ENCODE measurements around the gene ZFHX3.
A peak's percentile ranks its signal among the peaks of the same experiment; 100 is the strongest.

The ZFHX3 gene

GRCh38 chr16:72807245-72807644, 240.7 kb downstream of the ZFHX3 start:
- no peak for DNase-seq

DNA sequence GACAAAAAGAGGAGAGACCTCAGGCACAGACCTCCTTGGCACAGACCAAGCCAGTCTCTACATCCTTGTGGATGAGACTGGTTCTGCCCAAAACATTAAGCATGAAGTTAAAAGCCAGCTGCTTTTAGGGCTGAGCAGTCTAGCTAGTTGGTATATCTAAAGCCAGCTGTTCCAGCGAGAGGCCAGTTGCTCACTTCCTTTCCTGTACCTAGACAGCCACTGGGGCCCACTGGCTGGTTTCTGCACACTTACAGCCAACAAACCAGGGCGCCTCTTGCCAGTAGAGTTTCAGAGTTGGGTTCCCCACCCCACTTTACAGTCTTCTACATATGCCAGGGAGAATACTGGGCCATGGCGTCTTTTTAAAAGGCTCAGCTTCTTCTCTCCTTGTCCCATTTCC, 242.4 kb downstream of the ZFHX3 start:
- no peak for DNase-seq

DNA sequence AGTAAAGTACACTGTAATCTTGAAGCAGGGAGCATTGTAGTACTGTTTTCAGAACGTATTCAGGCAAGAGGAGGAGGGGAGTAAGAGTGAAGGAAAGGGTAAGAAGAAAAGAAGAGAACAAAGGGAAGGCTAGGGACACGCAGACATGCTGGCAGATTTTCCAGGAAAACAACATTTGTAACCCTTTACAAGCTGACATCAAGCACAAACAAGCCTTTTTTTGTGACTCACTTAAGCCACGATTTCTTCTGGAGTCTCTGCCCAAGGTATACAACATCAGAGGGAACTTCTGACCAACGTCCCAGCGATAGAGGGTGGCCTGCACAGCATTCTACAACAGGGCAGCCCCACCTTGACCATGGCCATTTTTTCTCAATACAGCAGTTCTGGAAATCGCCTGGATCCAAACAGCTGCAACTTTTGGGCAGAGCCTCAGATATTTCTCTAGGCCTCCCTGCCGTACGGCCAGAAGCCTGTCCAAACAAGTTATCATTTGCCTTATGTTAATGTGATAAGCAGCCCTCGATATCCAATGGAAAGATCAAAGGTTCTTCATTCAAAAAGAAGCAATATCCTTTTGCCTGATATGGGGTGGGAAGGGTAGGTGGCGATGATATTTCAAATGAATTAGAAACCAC, 247.3 kb downstream of the ZFHX3 start:
- DNase-seq, result no peak

- no peak for DNase-seq
These were observed 249.7 kb downstream of the ZFHX3 start for GRCh38 chr16:72798264-72798663.

- no peak for DNase-seq
These were observed 250.3 kb downstream of the ZFHX3 start for GRCh38 chr16:72797621-72798020.

DNA sequence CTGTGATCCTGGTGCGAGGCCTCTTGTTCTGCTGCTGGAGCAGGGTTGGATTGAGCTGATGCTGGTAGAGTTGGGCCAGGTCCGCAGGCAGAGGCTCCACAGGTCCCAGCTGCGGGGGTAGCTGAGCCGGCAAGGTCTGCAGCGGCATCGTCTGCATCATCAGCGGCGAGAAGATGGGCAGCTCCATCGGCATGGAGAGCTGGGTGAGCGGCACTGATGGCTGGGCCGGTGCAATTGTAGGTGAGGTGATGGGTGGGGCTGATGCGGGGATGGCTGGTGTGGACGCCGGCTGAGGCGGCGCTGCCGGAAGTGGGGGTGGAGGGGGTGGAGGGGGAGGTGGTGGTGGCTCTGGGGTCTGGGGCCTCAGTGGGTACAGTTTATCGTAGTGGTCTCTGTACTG, 251.7 kb downstream of the ZFHX3 start:
- DNase-seq, result no peak

DNA sequence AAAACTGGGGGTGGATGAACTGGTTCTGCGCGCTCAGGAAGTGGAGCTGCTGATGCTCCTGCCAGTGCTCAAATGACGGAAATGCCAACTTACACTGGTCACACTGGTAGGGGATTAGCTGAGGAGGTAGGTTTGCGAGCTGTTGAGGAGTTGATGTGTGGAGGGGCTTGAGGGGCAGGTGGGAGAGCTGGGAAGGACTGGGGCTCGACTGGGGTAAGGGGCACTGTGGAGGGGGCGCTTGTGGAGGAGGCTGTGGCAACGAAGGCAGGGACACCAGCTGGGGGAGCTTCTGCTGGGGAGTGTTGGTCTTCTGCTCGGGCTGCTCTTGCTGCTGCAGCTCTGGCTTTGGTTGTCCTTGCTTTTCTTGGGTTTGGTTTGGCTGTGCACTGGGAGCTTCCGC, 252.9 kb downstream of the ZFHX3 start:
- DNase-seq, result no peak

DNA sequence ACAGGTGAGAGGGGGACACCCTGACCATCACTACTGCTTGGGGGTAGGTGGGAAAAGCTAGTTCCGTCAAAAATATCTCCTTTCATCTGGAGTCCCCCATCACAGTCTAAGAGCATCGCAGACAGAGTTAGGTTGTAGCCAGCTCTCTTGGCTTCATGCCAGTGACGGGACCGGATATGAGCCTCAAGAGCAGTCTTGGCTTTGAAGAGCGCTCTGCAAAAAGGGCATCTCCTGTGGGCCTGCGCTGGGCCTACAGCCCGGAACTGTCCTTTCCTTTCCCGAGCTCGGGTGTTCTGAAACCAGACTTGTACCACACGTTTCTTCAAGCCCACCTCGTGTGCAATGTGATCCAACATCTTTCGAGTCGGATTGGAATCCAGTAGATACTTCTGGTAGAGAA, 253.6 kb downstream of the ZFHX3 start:
- no peak for DNase-seq

GRCh38 chr16:72793716-72794115, 254.2 kb downstream of the ZFHX3 start:
- no peak for DNase-seq

- no peak for DNase-seq
These were observed 254.9 kb downstream of the ZFHX3 start for GRCh38 chr16:72793017-72793416.

- no peak for DNase-seq
These were observed 256.1 kb downstream of the ZFHX3 start for GRCh38 chr16:72791786-72792185.

- no peak for DNase-seq
These were observed 258.0 kb downstream of the ZFHX3 start for GRCh38 chr16:72789921-72790320.

DNA sequence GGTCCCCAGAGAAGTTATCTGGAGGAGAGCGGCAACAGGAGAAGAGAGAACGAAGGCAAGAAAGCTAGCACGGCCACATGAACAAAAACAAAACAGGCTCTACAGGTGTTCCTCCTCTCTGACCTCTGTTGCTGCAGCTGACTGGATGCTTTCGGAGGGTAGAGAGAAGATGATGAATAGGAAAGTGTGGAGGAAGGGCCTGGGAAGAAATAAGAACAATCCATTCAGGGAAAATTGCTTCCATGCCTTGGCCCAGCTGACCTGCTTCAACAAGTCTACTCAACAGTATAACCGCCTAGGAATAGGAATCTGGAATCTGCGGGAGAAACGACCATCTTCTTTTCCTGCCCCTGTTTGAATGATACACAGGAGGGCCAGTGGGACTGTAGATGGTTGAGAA, 258.5 kb downstream of the ZFHX3 start:
- no peak for DNase-seq

DNA sequence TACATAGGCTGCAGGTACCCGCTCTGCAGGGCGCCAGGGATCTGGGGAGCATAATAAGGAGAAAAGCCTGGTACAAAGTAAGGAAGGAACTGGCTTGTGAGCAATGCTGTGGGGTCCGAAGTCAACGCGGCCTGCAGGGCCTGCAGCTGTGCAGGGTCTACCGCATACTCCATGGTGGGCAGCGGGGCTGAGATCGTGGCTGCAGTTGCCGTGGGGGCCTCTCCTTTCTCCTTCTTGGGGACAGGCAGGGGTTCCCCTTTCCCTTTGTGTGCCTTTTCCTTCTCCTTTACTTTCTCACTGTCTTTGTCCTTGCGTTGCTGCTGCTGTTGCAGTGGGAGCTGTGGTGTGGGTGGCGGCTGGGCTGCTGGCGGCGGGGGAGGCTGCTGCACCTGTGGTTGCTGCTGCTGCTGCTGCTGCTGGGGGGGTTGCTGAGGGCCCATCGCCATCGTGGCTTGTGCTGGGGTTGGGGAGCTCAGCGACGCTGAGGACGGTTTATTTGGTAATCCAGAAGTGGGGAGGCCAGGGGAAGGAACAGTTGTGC, 259.6 kb downstream of the ZFHX3 start:
- DNase-seq, result peak in 6 of 56 donors; percentile 17 to 47 (median 30)

GRCh38 chr16:72787514-72788268, 260.2 kb downstream of the ZFHX3 start:
- peak in 45 of 56 donors; percentile 10 to 71 (median 37) for DNase-seq

DNA sequence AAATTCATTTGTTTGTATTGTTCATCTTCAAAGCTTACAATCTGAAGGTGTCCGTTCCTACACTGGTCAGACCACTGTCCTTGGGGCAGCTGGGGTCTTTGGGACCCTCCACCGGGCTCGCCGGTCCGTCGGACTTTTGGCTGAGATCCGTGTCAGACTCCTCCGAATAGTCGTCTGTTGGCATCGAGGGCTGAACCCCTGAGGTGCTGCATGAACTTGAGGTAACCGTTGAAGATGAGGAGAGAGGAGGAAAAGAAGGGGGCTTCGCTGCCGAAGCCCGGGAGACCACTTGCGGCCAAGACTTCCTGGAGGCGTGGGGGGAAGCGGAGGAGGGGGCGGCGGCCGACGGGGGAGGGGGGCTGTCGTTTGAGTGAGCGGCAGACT, 260.8 kb downstream of the ZFHX3 start:
- peak in 1 of 56 donors; percentile 33 for DNase-seq

DNA sequence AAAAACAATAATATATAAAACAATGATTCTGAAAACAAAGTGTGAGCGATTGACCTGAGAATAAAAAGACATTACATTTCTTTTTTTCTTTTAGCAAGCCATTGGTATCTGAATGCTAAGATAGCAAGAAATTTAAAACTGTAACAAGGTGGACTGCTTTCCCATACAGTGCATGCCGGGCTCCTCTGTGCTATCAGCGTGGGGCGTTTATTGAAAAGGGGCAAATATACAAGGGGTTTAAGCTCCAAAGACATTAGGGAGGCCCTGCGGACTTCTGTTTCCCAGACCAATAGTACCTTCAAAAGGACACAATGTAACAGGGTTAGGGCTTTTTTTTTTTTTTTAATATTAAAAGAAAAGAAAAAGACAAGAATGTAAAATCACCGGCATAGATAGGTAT, 261.3 kb downstream of the ZFHX3 start:
- DNase-seq, result no peak

- no peak for DNase-seq
These were observed 262.0 kb downstream of the ZFHX3 start for GRCh38 chr16:72785886-72786285.

DNA sequence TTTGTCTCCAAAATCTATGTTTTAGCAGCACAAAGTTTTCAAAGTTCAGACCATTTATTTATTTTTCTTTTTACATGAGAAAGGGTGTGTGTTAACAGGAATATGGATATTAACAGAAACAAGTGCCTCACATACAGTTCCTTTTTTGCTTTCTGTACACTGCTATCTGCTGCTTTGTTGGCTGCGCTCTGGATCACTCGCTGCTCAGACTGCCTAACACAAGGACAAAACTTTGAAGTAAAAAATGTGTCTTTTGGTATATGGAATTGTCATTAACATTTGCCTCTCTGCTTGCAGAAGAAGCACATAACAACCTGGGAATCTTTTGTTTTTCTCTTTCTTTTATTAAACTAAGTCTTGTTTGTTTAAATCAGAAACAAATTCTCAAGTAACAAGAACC, 262.8 kb downstream of the ZFHX3 start:
- DNase-seq, result no peak

DNA sequence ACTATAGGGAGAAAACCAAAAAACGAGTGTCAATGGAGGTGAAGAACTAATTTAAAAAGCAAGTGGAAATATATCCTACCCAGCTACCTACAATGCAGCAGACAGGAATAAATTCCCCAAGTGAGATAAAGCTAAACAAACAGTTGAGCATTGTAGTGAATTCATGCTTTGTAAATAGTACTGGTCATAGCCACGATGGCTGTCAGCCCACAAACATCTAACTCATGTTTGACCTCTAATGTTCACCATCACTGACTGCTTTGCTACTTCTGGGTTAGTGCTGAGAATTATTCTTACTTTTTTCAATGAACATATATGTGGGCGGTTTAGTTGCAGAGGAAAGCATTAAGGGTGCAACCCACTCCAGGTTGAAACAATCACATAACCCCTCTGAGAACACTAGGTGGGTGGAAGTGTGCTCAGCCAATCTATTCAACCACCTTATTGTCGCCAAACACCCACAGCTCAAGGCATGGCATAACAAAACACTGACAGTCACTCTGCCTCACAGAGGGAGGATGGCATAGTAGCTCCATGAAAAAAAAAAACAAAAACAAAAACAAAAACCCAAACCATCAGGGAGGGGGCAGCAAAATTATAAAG, 264.1 kb downstream of the ZFHX3 start:
- no peak for DNase-seq

DNA sequence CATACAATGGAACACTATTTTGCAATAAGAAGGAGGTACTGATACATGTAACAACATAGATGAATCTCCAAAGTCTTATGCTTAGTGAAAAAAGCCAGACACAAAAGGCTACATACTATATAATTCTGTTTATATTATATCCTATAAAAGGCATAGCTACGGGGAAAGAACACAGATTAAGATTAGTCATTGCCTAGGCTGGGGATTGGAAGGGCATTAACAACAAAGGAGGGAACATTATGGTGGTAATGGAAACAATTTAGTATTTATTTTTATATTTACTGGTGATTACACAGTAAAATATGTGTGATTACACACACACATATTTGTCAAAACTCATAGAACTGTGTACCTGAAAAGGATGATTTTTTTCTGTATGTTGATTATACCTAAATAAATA, 278.1 kb downstream of the ZFHX3 start:
- no peak for DNase-seq

DNA sequence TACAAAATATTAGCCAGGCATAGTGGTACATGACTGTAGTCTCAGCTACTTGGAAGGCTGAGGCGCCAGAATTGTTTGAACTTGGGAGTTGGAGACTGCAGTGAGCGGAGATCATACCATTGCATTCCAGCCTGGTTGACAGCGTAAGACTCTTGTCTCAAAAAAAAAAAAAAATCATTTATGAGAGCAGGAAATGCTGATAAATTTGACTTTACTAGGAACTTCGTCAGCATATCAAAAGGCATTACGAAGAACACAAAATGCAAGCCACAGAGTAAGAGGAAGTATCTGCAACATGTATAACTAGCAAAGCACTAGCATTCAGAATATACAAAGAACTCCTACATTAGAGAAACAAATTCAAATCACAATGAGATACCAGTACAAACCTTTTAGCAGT, 279.3 kb downstream of the ZFHX3 start:
- no peak for DNase-seq

DNA sequence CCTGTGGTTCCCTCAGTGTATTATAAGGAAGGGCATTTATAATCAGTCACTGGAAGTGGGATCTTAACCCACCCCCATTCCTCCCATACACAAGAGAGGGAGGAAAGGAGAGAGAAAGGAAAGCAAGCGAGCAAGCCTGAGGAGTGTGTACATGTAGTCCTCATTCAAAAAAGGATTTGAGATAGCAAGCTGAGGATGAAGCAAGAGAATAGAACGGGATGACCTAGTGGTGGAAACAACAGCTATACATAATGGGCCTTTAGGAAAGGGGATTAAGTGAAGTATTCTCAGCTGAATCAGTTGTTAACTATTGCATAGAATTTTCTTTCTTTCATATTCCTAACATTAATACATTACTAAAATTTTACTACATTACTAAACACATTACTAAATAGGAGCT, 281.4 kb downstream of the ZFHX3 start:
- no peak for DNase-seq

Data from nucleus accumbens (tissue), 56 donors.